Large intestine (tissue), 3 donors: ENCODE results near the gene EIF5B. TPM values are rescaled to one million over a fixed set of nuclear protein-coding genes. Genes with fewer than 3 reads are reported as not detected.
A peak's percentile ranks its signal among the peaks of the same experiment; 100 is the strongest.
"Not testable (repeated sequence)": the region's sequence is repeated elsewhere in the genome, so short reads cannot be mapped to it uniquely, and the experiment has no call there.

ENCODE experiments used
- DNase-seq, 2 donors: peaks; one replicate each; pipeline versions ENCODE4 v3.0.0 to v3.0.0-alpha.2; 2013
- H3K27ac ChIP-seq: one replicate; pipeline ENCODE4 v1.5.1; 2013; ENCODE audit warnings: low read length
- H3K27me3 ChIP-seq: 2 replicates; pipeline ENCODE4 v1.6.1; 2013; ENCODE audit warnings: low read length; ENCODE audit not compliant: control insufficient read depth, insufficient read depth
- H3K36me3 ChIP-seq: 2 replicates; pipeline ENCODE4 v1.6.1; 2013; ENCODE audit warnings: low read length; ENCODE audit not compliant: control insufficient read depth, insufficient read depth
- H3K4me1 ChIP-seq: one replicate; pipeline ENCODE4 v1.6.1; 2013; ENCODE audit warnings: low read length; ENCODE audit not compliant: control insufficient read depth, insufficient read depth
- H3K4me3 ChIP-seq: one replicate; pipeline ENCODE4 v1.5.1; 2013; ENCODE audit warnings: low read length
- H3K9me3 ChIP-seq: one replicate; pipeline ENCODE4 v1.6.1; 2013; ENCODE audit warnings: mild to moderate bottlenecking, low read depth, low read length, moderate library complexity; ENCODE audit not compliant: control insufficient read depth
- WGBS: methylation state at CpG from one replicate; pipeline ENCODE4 v1.1.5; 2013; ENCODE audit warnings: low lambda C conversion rate; ENCODE audit not compliant: insufficient coverage; 5-methylcytosine and 5-hydroxymethylcytosine counted together
- polyA plus RNA-seq: library from polyadenylated mRNA; unstranded; fragments of 120-200 nt; gene quantifications from one replicate; pipeline ENCODE4 v1.2.1, GENCODE V29; 2013

EIF5B gene
- polyA plus RNA-seq, 1 donor = 50.4 TPM

DNA sequence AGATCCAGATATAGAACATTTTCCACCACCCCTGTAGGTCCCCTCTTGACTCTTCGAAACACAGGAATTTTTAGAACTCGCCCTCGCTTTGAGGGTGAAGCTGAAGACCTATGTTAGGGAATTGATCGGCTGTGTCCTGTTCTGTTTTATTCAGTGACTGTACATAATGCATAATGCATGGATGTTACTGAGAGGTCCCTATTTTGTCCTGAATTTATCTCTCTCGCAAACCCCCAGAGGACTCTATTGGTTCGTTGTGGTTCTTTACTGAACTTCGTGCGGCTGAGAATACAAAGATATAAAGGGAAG lies 431 bp upstream of the EIF5B start:
- Histone ChIP-seq H3K27me3 (no peaks in the 10 kb centered on the region), H3K27ac (peak overlapping the region; percentile 90), H3K4me1 (peaks cover 6% of the 10 kb centered on the region), H3K4me3 (peak overlapping the region; percentile 57), H3K36me3 (peaks cover 9% of the 10 kb centered on the region), H3K9me3 (no peaks in the 10 kb centered on the region)
- no peak for DNase-seq
- WGBS = no CpG with 5 or more reads among the region's 8 CpGs

- Histone ChIP-seq H3K27ac (peak overlapping the region; percentile 90), H3K27me3 (no peaks in the 10 kb centered on the region), H3K4me3 (peak overlapping the region; percentile 57), H3K4me1 (peaks cover 6% of the 10 kb centered on the region), H3K36me3 (no peaks in the 10 kb centered on the region), H3K9me3 (no peaks in the 10 kb centered on the region)
- WGBS = 0% methylated on average over 5 of the region's 17 CpGs
- DNase-seq = no peak
These were observed 918 bp downstream of the EIF5B start for GRCh38 chr2:99338029-99338585.

DNA sequence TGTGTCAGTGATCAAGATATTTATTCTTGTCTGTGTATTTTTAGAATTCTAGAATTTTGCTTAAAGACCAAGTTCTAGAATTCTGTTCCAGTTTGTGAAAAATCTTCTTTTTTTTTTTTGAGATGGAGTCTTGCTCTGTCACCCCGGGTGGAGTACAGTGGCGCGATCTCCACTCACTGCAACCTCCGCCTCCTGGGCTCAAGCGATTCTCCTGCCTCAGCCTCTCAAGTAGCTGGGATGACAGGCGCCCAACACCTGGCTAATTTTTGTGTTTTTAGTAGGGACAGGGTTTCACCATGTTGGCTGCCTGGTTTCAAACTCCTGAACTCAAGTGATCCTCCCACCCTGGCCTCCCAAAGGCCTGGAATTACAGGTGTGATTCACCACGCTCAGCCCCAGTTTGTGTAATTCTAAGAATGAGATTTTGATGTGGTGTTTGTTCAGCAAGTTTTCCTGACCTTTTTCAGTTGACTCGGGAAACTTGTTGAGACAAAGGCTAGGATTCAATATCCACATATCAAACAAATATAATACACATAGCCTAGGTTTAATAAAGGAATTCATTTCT lies 3.6 kb downstream of the EIF5B start:
- no CpG with 5 or more reads among the region's 8 CpGs for WGBS
- no peaks in the 10 kb centered on the region for H3K9me3 ChIP-seq
- no peak overlapping the region for H3K27ac ChIP-seq
- H3K36me3 ChIP-seq = no peaks in the 10 kb centered on the region
- peaks cover 2% of the 10 kb centered on the region for H3K4me1 ChIP-seq
- DNase-seq = no peak
- H3K4me3 ChIP-seq = no peak overlapping the region
- H3K27me3 ChIP-seq = no peaks in the 10 kb centered on the region

GRCh38 chr2:99342536-99342935 lies 5.3 kb downstream of the EIF5B start:
- no peak overlapping the region for H3K4me3 ChIP-seq
- WGBS = no CpG with 5 or more reads among the region's 2 CpGs
- no peak overlapping the region for H3K27ac ChIP-seq
- DNase-seq = no peak
- no peaks in the 10 kb centered on the region for H3K9me3 ChIP-seq
- no peaks in the 10 kb centered on the region for H3K27me3 ChIP-seq
- peaks cover 2% of the 10 kb centered on the region for H3K4me1 ChIP-seq
- no peaks in the 10 kb centered on the region for H3K36me3 ChIP-seq

- H3K36me3 ChIP-seq, DNase-seq, H3K4me1 ChIP-seq, H3K9me3 ChIP-seq, H3K27ac ChIP-seq, H3K27me3 ChIP-seq, H3K4me3 ChIP-seq: not testable (repeated sequence)
- WGBS = no CpG with 5 or more reads among the region's 7 CpGs
These were observed 8.3 kb downstream of the EIF5B start for GRCh38 chr2:99345446-99345845.

DNA sequence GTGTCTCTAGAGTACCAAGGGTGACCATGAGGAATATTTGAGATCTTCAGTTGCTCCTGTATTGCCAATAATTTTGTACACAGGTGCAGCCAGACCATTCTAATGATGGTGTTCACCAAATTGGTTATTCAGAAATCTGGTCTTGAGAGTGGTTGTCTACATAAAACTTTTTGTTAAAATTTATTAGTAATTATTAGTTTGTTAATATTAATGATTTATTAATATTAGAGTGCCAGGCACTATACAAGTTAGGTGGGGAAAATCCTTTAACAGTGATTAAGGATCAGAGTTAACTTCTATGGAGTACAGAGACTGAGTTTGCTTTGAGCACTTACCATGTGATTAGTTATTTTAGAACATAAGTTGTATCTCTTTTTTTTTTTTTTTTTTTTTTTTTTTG lies 9.0 kb downstream of the EIF5B start:
- no peak for DNase-seq
- Histone ChIP-seq H3K9me3 (no peaks in the 10 kb centered on the region), H3K4me1 (no peaks in the 10 kb centered on the region), H3K27ac (no peak overlapping the region), H3K4me3 (no peak overlapping the region), H3K36me3 (no peaks in the 10 kb centered on the region), H3K27me3 (no peaks in the 10 kb centered on the region)

DNA sequence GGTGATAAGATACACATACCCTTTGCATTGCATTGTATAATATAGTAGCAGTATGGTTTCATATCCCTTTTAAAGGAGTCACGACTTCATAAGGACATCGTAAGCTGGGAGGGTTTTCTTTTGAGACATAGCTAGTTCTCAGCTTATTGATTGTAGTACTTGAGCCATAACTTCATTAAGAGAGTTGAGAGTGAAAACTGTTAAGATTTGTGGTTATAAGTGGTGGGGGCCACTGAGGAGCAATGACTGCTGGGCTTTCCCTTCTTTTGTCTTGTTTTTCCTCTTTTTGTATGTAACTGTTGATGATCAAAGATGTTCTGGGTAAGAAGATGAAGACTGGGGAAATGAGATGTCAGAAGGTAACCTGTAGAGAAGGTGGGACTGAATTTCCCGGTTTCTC lies 11.0 kb downstream of the EIF5B start:
- Histone ChIP-seq H3K9me3 (no peaks in the 10 kb centered on the region), H3K4me1 (no peaks in the 10 kb centered on the region), H3K36me3 (no peaks in the 10 kb centered on the region), H3K27ac (no peak overlapping the region), H3K27me3 (no peaks in the 10 kb centered on the region), H3K4me3 (no peak overlapping the region)
- 80% methylated on average over 1 of the region's 3 CpGs for WGBS
- no peak for DNase-seq

DNA sequence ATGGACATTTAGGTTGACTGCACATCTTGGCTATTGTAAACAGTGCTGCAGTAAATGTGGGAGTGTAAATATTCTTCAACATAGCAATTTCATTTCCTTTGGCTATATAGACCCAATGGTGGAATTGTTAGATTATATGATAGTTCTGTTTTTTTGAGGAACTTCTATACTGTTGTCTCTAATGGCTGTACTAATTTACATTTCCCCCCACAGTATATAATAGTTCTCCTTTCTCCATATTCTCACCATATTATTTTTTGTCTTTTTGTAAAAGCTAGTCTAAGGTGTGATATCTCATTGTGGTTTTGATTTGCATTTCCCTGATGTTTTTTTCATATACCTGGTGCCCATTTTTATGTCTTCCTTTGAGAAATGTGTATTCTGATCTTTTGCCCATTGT lies 13.0 kb downstream of the EIF5B start:
- Histone ChIP-seq H3K9me3 (no peaks in the 10 kb centered on the region), H3K36me3 (no peaks in the 10 kb centered on the region), H3K27me3 (no peaks in the 10 kb centered on the region), H3K4me3 (no peak overlapping the region), H3K27ac (no peak overlapping the region), H3K4me1 (no peaks in the 10 kb centered on the region)
- no peak for DNase-seq

- H3K27me3 ChIP-seq = no peaks in the 10 kb centered on the region
- H3K4me3 ChIP-seq = no peak overlapping the region
- H3K4me1 ChIP-seq = no peaks in the 10 kb centered on the region
- H3K9me3 ChIP-seq = no peaks in the 10 kb centered on the region
- no peak for DNase-seq
- no peaks in the 10 kb centered on the region for H3K36me3 ChIP-seq
- WGBS = no CpG with 5 or more reads among the region's 1 CpG
- H3K27ac ChIP-seq = no peak overlapping the region
These were observed 16.9 kb downstream of the EIF5B start for GRCh38 chr2:99354070-99354469.

DNA sequence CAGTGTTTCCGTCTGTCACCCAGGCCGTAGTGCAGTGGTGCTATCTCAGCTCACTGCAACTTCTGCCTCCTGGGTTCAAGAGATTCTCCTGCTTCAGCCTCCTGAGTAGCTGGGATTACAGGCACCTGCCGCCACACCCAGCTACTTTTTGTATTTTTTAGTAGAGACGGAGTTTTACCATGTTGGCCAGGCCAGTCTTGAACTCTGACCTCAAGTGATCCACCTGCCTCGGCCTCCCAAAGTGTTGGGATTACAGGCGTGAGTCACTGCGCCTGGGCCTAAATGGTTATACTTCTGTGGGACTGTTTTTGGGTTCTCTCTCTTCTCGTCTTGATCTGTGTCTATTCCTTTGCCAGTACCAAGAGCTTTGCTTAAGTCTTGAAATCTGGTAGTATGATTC lies 17.6 kb downstream of the EIF5B start:
- WGBS = 100% methylated on average over 1 of the region's 8 CpGs
- H3K4me3 ChIP-seq, H3K9me3 ChIP-seq, H3K27me3 ChIP-seq, H3K36me3 ChIP-seq, H3K27ac ChIP-seq, DNase-seq, H3K4me1 ChIP-seq: not testable (repeated sequence)

DNA sequence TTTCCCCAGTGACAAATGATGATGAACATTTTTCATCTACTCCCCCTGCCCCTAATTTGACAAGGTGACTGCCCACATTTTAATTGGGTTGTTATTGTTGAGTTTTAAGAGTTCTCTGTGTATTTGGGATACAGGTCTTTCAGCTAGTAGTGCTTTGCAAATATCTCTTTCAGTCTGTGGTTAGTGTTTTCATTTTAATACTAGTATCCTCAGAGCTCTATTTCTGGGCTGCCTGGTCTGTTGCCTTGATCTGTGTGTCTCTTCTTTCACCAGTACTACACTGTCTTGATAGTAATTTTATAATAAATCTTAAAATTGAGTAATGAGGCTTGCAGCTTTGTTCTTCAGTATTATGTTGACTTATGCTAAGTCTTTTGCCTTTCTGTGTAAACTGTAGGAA lies 19.7 kb downstream of the EIF5B start:
- no peaks in the 10 kb centered on the region for H3K9me3 ChIP-seq
- peaks cover 5% of the 10 kb centered on the region for H3K36me3 ChIP-seq
- H3K4me3 ChIP-seq = no peak overlapping the region
- no peak for DNase-seq
- no peaks in the 10 kb centered on the region for H3K27me3 ChIP-seq
- H3K27ac ChIP-seq = no peak overlapping the region
- H3K4me1 ChIP-seq = no peaks in the 10 kb centered on the region
